Measurements from ENCODE around the gene OR2T12. TPM values are rescaled to one million over a fixed set of nuclear protein-coding genes. Genes with fewer than 3 reads are reported as not detected.
"Not testable (repeated sequence)": the region's sequence is repeated elsewhere in the genome, so short reads cannot be mapped to it uniquely, and the experiment has no call there.

The OR2T12 gene, protein sequence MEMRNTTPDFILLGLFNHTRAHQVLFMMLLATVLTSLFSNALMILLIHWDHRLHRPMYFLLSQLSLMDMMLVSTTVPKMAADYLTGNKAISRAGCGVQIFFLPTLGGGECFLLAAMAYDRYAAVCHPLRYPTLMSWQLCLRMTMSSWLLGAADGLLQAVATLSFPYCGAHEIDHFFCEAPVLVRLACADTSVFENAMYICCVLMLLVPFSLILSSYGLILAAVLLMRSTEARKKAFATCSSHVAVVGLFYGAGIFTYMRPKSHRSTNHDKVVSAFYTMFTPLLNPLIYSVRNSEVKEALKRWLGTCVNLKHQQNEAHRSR
- not detected for polyA plus RNA-seq

- Histone ChIP-seq H3K9me3 (ENCODE audit: control insufficient read depth in 2 of 2, insufficient read depth in 1 of 2, low read depth in 1 of 2, low read length in 1 of 2) (peaks cover 0 to 5% of the 10 kb centered on the region in 2 donors), H3K36me3 (ENCODE audit: control insufficient read depth in 2 of 2, insufficient read depth in 2 of 2, low read length in 1 of 2) (no peaks in the 10 kb centered on the region), H3K4me1 (ENCODE audit: control insufficient read depth in 2 of 2, insufficient read depth in 2 of 2, low read length in 1 of 2) (no peaks in the 10 kb centered on the region), H3K4me3 (ENCODE audit: low read depth in 1 of 2, low read length in 2 of 2) (no peak within 1 kb of the TSS), H3K27me3 (ENCODE audit: control insufficient read depth in 1 of 2, insufficient read depth in 2 of 2, low read length in 2 of 2) (no peaks in the 10 kb centered on the region), H3K27ac (ENCODE audit: low read depth in 2 of 2, low read length in 1 of 2) (no peak within 1 kb of the TSS)
- WGBS, 2 donors = 81 to 90% methylated on average over 1 of the region's 1 CpG
These were observed at the start of gene OR2T12 for GRCh38 chr1:248303324-248303723. TSS of gene OR2T12 (minus strand) at chr1:248303424. CDS start at chr1:248295578, 7,846 bp downstream.

GRCh38 chr1:248348475-248348874 is 45.3 kb upstream of the OR2T12 start, which contains the start of gene OR14C36:
TSS of gene OR14C36 (plus strand) at chr1:248348775. CDS start at chr1:248348775, 0 bp downstream.
- no peak within 1 kb of the TSS for H3K4me3 ChIP-seq (ENCODE audit: low read depth in 1 of 2, low read length in 2 of 2)
- H3K4me1 ChIP-seq (ENCODE audit: control insufficient read depth in 2 of 2, insufficient read depth in 2 of 2, low read length in 1 of 2) = no peaks in the 10 kb centered on the region
- no peak within 1 kb of the TSS for H3K27ac ChIP-seq (ENCODE audit: low read depth in 2 of 2, low read length in 1 of 2)
- no peaks in the 10 kb centered on the region for H3K36me3 ChIP-seq (ENCODE audit: control insufficient read depth in 2 of 2, insufficient read depth in 2 of 2, low read length in 1 of 2)
- H3K27me3 ChIP-seq (ENCODE audit: control insufficient read depth in 1 of 2, insufficient read depth in 2 of 2, low read length in 2 of 2) = no peaks in the 10 kb centered on the region
- H3K9me3 ChIP-seq (ENCODE audit: control insufficient read depth in 2 of 2, insufficient read depth in 1 of 2, low read depth in 1 of 2, low read length in 1 of 2) = peaks cover 0 to 3% of the 10 kb centered on the region in 2 donors
- 66 to 74% methylated on average over 4 of the region's 4 CpGs for WGBS, 2 donors

DNA sequence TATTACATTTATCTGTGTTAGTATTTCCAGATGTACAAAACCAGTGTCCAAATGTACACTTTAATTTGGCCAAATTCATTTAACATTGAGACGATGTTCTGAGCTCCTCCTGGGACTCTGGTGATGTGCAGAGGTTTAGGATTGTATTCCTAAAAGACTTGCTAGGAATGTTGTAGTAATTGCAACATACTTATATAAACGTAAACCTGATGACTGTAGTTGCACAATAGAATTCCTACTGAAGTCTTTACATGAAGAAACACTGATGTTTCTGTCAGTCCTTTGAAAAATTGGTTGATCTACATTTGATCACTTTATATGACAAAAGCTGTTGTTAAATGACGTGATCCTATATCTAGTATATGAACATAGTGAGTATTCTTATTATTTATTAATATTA is 40.2 kb upstream of the OR2T12 start:
- H3K36me3 ChIP-seq (ENCODE audit: control insufficient read depth in 2 of 2, insufficient read depth in 2 of 2, low read length in 1 of 2) = no peaks in the 10 kb centered on the region
- WGBS, 2 donors = 41 to 46% methylated on average over 3 of the region's 3 CpGs

DNA sequence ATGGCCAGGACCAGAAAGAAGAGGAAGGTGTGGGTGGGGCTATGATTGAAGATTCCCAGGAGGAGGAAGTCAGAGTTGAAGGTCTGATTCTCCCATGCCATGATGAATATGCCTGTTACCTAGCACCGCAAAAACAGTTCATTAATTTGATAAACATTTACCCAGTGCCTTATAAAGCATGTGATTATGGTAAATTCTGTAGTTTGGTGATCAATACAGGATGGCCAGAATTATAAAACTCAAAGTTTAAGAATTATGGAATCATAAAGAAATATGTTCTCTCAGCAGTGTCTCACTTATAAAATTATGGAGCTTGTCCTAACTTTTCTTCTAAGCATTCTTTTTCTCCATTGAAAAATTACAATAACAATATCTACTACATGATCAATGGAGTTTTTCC is 21.2 kb upstream of the OR2T12 start, which contains the start of gene OR2M7:
OR2M7 (minus strand) TSS at position 101 of the 400 bp plus-strand sequence; CDS start at position 101, 0 bp downstream.
- H3K4me1 ChIP-seq (ENCODE audit: control insufficient read depth in 2 of 2, insufficient read depth in 2 of 2, low read length in 1 of 2) = no peaks in the 10 kb centered on the region
- WGBS, 2 donors = 84 to 96% methylated on average over 1 of the region's 1 CpG
- no peaks in the 10 kb centered on the region for H3K36me3 ChIP-seq (ENCODE audit: control insufficient read depth in 2 of 2, insufficient read depth in 2 of 2, low read length in 1 of 2)
- H3K9me3 ChIP-seq (ENCODE audit: control insufficient read depth in 2 of 2, insufficient read depth in 1 of 2, low read depth in 1 of 2, low read length in 1 of 2) = no peaks in the 10 kb centered on the region
- no peaks in the 10 kb centered on the region for H3K27me3 ChIP-seq (ENCODE audit: control insufficient read depth in 1 of 2, insufficient read depth in 2 of 2, low read length in 2 of 2)
- H3K4me3 ChIP-seq (ENCODE audit: low read depth in 1 of 2, low read length in 2 of 2) = no peak within 1 kb of the TSS
- H3K27ac ChIP-seq (ENCODE audit: low read depth in 2 of 2, low read length in 1 of 2) = no peak within 1 kb of the TSS

More for the DNA sequence above, 40.2 kb upstream of the OR2T12 start:
- Histone ChIP-seq H3K27ac (ENCODE audit: low read depth in 2 of 2, low read length in 1 of 2) (no peak overlapping the region), H3K27me3 (ENCODE audit: control insufficient read depth in 1 of 2, insufficient read depth in 2 of 2, low read length in 2 of 2) (no peaks in the 10 kb centered on the region), H3K9me3 (ENCODE audit: control insufficient read depth in 2 of 2, insufficient read depth in 1 of 2, low read depth in 1 of 2, low read length in 1 of 2) (no peaks in the 10 kb centered on the region), H3K4me1 (ENCODE audit: control insufficient read depth in 2 of 2, insufficient read depth in 2 of 2, low read length in 1 of 2) (no peaks in the 10 kb centered on the region), H3K4me3 (ENCODE audit: low read depth in 1 of 2, low read length in 2 of 2) (no peak overlapping the region)

GRCh38 chr1:248316796-248317195 is 13.6 kb upstream of the OR2T12 start:
- H3K36me3 ChIP-seq (ENCODE audit: control insufficient read depth in 2 of 2, insufficient read depth in 2 of 2, low read length in 1 of 2) = no peaks in the 10 kb centered on the region
- WGBS, 2 donors = 87 to 90% methylated on average over 11 of the region's 11 CpGs
- H3K27me3 ChIP-seq (ENCODE audit: control insufficient read depth in 1 of 2, insufficient read depth in 2 of 2, low read length in 2 of 2) = no peaks in the 10 kb centered on the region
- no peaks in the 10 kb centered on the region for H3K4me1 ChIP-seq (ENCODE audit: control insufficient read depth in 2 of 2, insufficient read depth in 2 of 2, low read length in 1 of 2)
- peaks cover 0 to 8% of the 10 kb centered on the region in 2 donors for H3K9me3 ChIP-seq (ENCODE audit: control insufficient read depth in 2 of 2, insufficient read depth in 1 of 2, low read depth in 1 of 2, low read length in 1 of 2)
- H3K4me3 ChIP-seq (ENCODE audit: low read depth in 1 of 2, low read length in 2 of 2) = no peak overlapping the region
- H3K27ac ChIP-seq (ENCODE audit: low read depth in 2 of 2, low read length in 1 of 2) = no peak overlapping the region

DNA sequence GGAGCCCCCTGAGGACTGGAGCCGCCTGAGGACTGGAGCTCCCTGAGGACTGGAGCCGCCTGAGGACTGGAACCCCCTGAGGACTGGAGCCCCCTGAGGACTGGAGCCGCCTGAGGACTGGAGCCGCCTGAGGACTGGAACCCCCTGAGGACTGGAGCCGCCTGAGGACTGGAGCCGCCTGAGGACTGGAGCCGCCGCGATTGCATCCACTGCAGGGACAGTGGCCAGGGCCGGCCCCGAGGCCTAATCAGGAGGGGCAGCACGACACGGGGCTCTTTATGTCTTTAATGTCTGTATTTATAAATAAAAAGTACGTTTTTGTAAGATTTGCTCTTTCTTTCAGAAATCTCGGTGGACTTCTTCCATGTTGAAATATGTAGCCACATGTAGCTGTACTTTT is 3.5 kb upstream of the OR2T12 start:
- H3K4me3 ChIP-seq (ENCODE audit: low read depth in 1 of 2, low read length in 2 of 2); H3K27me3 ChIP-seq (ENCODE audit: control insufficient read depth in 1 of 2, insufficient read depth in 2 of 2, low read length in 2 of 2); H3K9me3 ChIP-seq (ENCODE audit: control insufficient read depth in 2 of 2, insufficient read depth in 1 of 2, low read depth in 1 of 2, low read length in 1 of 2); H3K36me3 ChIP-seq (ENCODE audit: control insufficient read depth in 2 of 2, insufficient read depth in 2 of 2, low read length in 1 of 2); H3K4me1 ChIP-seq (ENCODE audit: control insufficient read depth in 2 of 2, insufficient read depth in 2 of 2, low read length in 1 of 2); H3K27ac ChIP-seq (ENCODE audit: low read depth in 2 of 2, low read length in 1 of 2): not testable (repeated sequence)
- WGBS, 2 donors = 82 to 83% methylated on average over 13 to 15 of the region's 15 CpGs

DNA sequence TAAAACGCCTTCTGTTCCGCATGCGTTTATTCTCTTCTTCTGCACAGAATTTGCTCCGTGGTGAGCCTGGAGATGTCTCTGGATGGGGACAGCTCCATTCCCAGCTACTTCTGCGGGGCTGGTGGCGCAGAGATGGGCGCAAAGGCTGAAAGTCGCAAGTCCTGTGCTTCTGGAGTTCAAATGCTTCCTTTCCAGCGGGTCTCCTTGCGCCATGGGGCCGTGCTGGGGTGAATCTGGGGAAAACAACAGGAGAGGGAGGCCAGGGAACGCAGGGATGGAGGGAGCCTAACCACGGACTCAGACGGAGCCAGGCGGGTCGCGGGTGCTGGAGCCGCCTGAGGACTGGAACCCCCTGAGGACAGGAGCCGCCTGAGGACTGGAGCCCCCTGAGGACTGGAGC is 2.9 kb upstream of the OR2T12 start:
- no peaks in the 10 kb centered on the region for H3K36me3 ChIP-seq (ENCODE audit: control insufficient read depth in 2 of 2, insufficient read depth in 2 of 2, low read length in 1 of 2)
- peaks cover 0 to 5% of the 10 kb centered on the region in 2 donors for H3K9me3 ChIP-seq (ENCODE audit: control insufficient read depth in 2 of 2, insufficient read depth in 1 of 2, low read depth in 1 of 2, low read length in 1 of 2)
- 87 to 89% methylated on average over 19 of the region's 19 CpGs for WGBS, 2 donors
- no peaks in the 10 kb centered on the region for H3K27me3 ChIP-seq (ENCODE audit: control insufficient read depth in 1 of 2, insufficient read depth in 2 of 2, low read length in 2 of 2)
- no peak overlapping the region for H3K4me3 ChIP-seq (ENCODE audit: low read depth in 1 of 2, low read length in 2 of 2)
- no peaks in the 10 kb centered on the region for H3K4me1 ChIP-seq (ENCODE audit: control insufficient read depth in 2 of 2, insufficient read depth in 2 of 2, low read length in 1 of 2)
- no peak overlapping the region for H3K27ac ChIP-seq (ENCODE audit: low read depth in 2 of 2, low read length in 1 of 2)

- H3K27ac ChIP-seq (ENCODE audit: low read depth in 2 of 2, low read length in 1 of 2); H3K27me3 ChIP-seq (ENCODE audit: control insufficient read depth in 1 of 2, insufficient read depth in 2 of 2, low read length in 2 of 2); H3K4me3 ChIP-seq (ENCODE audit: low read depth in 1 of 2, low read length in 2 of 2); H3K36me3 ChIP-seq (ENCODE audit: control insufficient read depth in 2 of 2, insufficient read depth in 2 of 2, low read length in 1 of 2); H3K9me3 ChIP-seq (ENCODE audit: control insufficient read depth in 2 of 2, insufficient read depth in 1 of 2, low read depth in 1 of 2, low read length in 1 of 2); H3K4me1 ChIP-seq (ENCODE audit: control insufficient read depth in 2 of 2, insufficient read depth in 2 of 2, low read length in 1 of 2): not testable (repeated sequence)
- WGBS, 2 donors = 74% methylated on average over 9 of the region's 9 CpGs
These were observed 2.4 kb upstream of the OR2T12 start for GRCh38 chr1:248305672-248306071.

DNA sequence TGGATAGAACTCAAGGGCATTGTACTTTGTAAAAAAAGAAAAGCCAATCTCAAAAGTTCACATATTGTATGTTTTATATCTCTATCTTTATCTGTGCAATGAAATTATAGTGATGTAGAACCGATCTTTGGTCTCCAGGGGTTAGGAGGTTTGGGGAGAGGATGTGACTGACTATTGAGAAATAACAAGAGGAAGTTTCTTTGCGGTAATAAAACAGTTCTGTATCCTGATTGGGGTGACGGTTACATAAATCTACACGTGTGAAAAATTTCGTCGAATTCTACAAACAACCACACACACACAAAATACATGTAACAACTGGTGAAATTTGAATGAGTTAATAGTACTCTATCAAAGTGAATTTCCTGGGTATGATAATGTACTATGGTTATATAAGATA is 14.8 kb downstream of the OR2T12 start:
- H3K27ac ChIP-seq (ENCODE audit: low read depth in 2 of 2, low read length in 1 of 2) = no peak overlapping the region
- WGBS, 2 donors = 46 to 55% methylated on average over 6 of the region's 6 CpGs
- no peaks in the 10 kb centered on the region for H3K9me3 ChIP-seq (ENCODE audit: control insufficient read depth in 2 of 2, insufficient read depth in 1 of 2, low read depth in 1 of 2, low read length in 1 of 2)
- no peaks in the 10 kb centered on the region for H3K27me3 ChIP-seq (ENCODE audit: control insufficient read depth in 1 of 2, insufficient read depth in 2 of 2, low read length in 2 of 2)
- H3K4me3 ChIP-seq (ENCODE audit: low read depth in 1 of 2, low read length in 2 of 2) = no peak overlapping the region
- no peaks in the 10 kb centered on the region for H3K4me1 ChIP-seq (ENCODE audit: control insufficient read depth in 2 of 2, insufficient read depth in 2 of 2, low read length in 1 of 2)
- no peaks in the 10 kb centered on the region for H3K36me3 ChIP-seq (ENCODE audit: control insufficient read depth in 2 of 2, insufficient read depth in 2 of 2, low read length in 1 of 2)

DNA sequence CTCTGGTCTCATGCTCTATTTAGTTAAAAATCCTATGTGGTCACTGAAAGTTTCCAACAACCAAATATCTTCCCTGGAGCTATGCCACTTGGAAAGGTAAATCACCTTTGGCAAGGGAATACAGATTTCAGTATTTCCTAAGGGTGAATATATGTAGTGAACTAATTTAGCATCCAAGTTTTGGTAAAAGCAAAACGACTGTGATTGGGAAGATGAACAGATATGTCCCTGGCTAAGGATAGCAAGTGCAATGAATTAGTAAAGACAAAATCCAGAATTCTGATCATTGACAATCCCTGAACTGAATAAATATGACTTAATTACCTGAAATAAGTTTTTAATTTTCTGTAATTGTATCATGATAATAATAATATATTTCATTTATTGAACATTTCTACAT is 25.3 kb downstream of the OR2T12 start, which contains the start of gene OR2T33:
OR2T33 (minus strand) TSS at position 101 of the 400 bp plus-strand sequence. CDS start 4,162 bp downstream, outside the sequence.
- no peaks in the 10 kb centered on the region for H3K36me3 ChIP-seq (ENCODE audit: control insufficient read depth in 2 of 2, insufficient read depth in 2 of 2, low read length in 1 of 2)
- H3K27ac ChIP-seq (ENCODE audit: low read depth in 2 of 2, low read length in 1 of 2) = no peak within 1 kb of the TSS
- H3K9me3 ChIP-seq (ENCODE audit: control insufficient read depth in 2 of 2, insufficient read depth in 1 of 2, low read depth in 1 of 2, low read length in 1 of 2) = no peaks in the 10 kb centered on the region
- 30 to 36% methylated on average over 1 of the region's 1 CpG for WGBS, 2 donors
- no peak within 1 kb of the TSS for H3K4me3 ChIP-seq (ENCODE audit: low read depth in 1 of 2, low read length in 2 of 2)
- no peaks in the 10 kb centered on the region for H3K27me3 ChIP-seq (ENCODE audit: control insufficient read depth in 1 of 2, insufficient read depth in 2 of 2, low read length in 2 of 2)
- no peaks in the 10 kb centered on the region for H3K4me1 ChIP-seq (ENCODE audit: control insufficient read depth in 2 of 2, insufficient read depth in 2 of 2, low read length in 1 of 2)
